KMS-11 (cell line): Measurements from ENCODE around the gene AFAP1L2.

Source experiments
- H2AFZ ChIP-seq: fragments of 200-600 bp; sonication (generic); 2 replicates; pipeline ENCODE4 v1.6.1; 2016; ENCODE audit warnings: antibody characterized with exemption, mixed run types, low read depth
- H3K27ac ChIP-seq: fragments of 200-600 bp; sonication (generic); 2 replicates; pipeline ENCODE4 v1.6.1; 2016; ENCODE audit warnings: mild to moderate bottlenecking, mixed run types
- H3K27me3 ChIP-seq: fragments of 200-600 bp; sonication (generic); 2 replicates; pipeline ENCODE4 v1.6.1; 2017; ENCODE audit warnings: mild to moderate bottlenecking, low read depth, mixed run types, moderate library complexity; ENCODE audit not compliant: insufficient read depth
- H3K36me3 ChIP-seq: fragments of 200-600 bp; sonication (generic); 2 replicates; pipeline ENCODE4 v1.6.1; 2017; ENCODE audit warnings: mild to moderate bottlenecking, mixed run types; ENCODE audit not compliant: insufficient read depth
- H3K4me1 ChIP-seq: fragments of 200-600 bp; sonication (generic); 2 replicates; pipeline ENCODE4 v1.6.1; 2016; ENCODE audit warnings: mild to moderate bottlenecking, low read depth, mixed run types; ENCODE audit not compliant: poor library complexity, severe bottlenecking
- H3K4me2 ChIP-seq: fragments of 200-600 bp; sonication (generic); 2 replicates; pipeline ENCODE4 v1.7.0; 2016; ENCODE audit warnings: mild to moderate bottlenecking, mixed run types
- H3K4me3 ChIP-seq: fragments of 200-600 bp; sonication (generic); IDR thresholded peaks from 2 replicates; pipeline ENCODE4 v1.6.1; 2017; ENCODE audit warnings: low read depth, low read length, mixed read lengths; ENCODE audit not compliant: insufficient read depth
- H3K79me2 ChIP-seq: fragments of 200-600 bp; sonication (generic); 2 replicates; pipeline ENCODE4 v1.6.1; 2016; ENCODE audit warnings: low read depth, mixed run types; ENCODE audit not compliant: insufficient read depth
- H3K9ac ChIP-seq: fragments of 200-600 bp; sonication (generic); 2 replicates; pipeline ENCODE4 v1.6.1; 2016; ENCODE audit warnings: mild to moderate bottlenecking, mixed run types
- H4K20me1 ChIP-seq: fragments of 200-600 bp; sonication (generic); 2 replicates; pipeline ENCODE4 v1.6.1; 2016; ENCODE audit warnings: mild to moderate bottlenecking, mixed run types; ENCODE audit not compliant: insufficient read depth
- CTCF ChIP-seq: fragments of 200-600 bp; sonication (generic); conservative IDR thresholded peaks from 2 replicates; pipeline ENCODE4 v1.6.1; 2017; ENCODE audit warnings: low read depth, mild to moderate bottlenecking, antibody characterized with exemption, low read length, moderate library complexity, mixed read lengths

The AFAP1L2 gene

GRCh38 chr10:114394531-114394930, 9.8 kb downstream of the AFAP1L2 start:
- H2AFZ ChIP-seq, result no peak overlapping the region
- H3K27me3 ChIP-seq, result no peaks in the 10 kb centered on the region
- no peaks in the 10 kb centered on the region for H3K4me1 ChIP-seq
- no peak overlapping the region for H3K4me3 ChIP-seq
- no peaks in the 10 kb centered on the region for H3K79me2 ChIP-seq
- no peaks in the 10 kb centered on the region for H3K36me3 ChIP-seq
- TF ChIP-seq CTCF, result no peak
- no peak overlapping the region for H3K27ac ChIP-seq
- no peak overlapping the region for H3K4me2 ChIP-seq
- no peaks in the 10 kb centered on the region for H4K20me1 ChIP-seq
- H3K9ac ChIP-seq, result no peak overlapping the region

- Histone ChIP-seq H4K20me1 (no peaks in the 10 kb centered on the region), H3K4me1 (no peaks in the 10 kb centered on the region), H3K4me3 (no peak overlapping the region), H3K27me3 (no peaks in the 10 kb centered on the region), H3K4me2 (no peak overlapping the region), H3K79me2 (no peaks in the 10 kb centered on the region), H3K9ac (no peak overlapping the region), H3K36me3 (no peaks in the 10 kb centered on the region), H2AFZ (no peak overlapping the region), H3K27ac (no peak overlapping the region)
- no peak for TF ChIP-seq CTCF
Observed at GRCh38 chr10:114393886-114394285, 10.4 kb downstream of the AFAP1L2 start.

- Histone ChIP-seq H3K4me2 (no peak overlapping the region), H3K4me1 (no peaks in the 10 kb centered on the region)
Observed at GRCh38 chr10:114393482-114393881, 10.8 kb downstream of the AFAP1L2 start.

GRCh38 chr10:114392112-114392835, 12.0 kb downstream of the AFAP1L2 start:
- H2AFZ ChIP-seq, result no peak overlapping the region
- no peak overlapping the region for H3K4me2 ChIP-seq
- no peaks in the 10 kb centered on the region for H3K36me3 ChIP-seq
- no peak for TF ChIP-seq CTCF
- H3K79me2 ChIP-seq, result no peaks in the 10 kb centered on the region
- H3K4me1 ChIP-seq, result no peaks in the 10 kb centered on the region
- no peaks in the 10 kb centered on the region for H3K27me3 ChIP-seq
- no peak overlapping the region for H3K27ac ChIP-seq
- H3K4me3 ChIP-seq, result no peak overlapping the region
- H3K9ac ChIP-seq, result no peak overlapping the region
- no peaks in the 10 kb centered on the region for H4K20me1 ChIP-seq

More at GRCh38 chr10:114393482-114393881, 10.8 kb downstream of the AFAP1L2 start:
- Histone ChIP-seq H2AFZ (no peak overlapping the region), H3K27me3 (no peaks in the 10 kb centered on the region), H3K36me3 (no peaks in the 10 kb centered on the region), H3K27ac (no peak overlapping the region), H3K4me3 (no peak overlapping the region), H4K20me1 (no peaks in the 10 kb centered on the region), H3K9ac (no peak overlapping the region), H3K79me2 (no peaks in the 10 kb centered on the region)
- no peak for TF ChIP-seq CTCF
